ENCODE data around the gene FTO.

FTO gene

DNA sequence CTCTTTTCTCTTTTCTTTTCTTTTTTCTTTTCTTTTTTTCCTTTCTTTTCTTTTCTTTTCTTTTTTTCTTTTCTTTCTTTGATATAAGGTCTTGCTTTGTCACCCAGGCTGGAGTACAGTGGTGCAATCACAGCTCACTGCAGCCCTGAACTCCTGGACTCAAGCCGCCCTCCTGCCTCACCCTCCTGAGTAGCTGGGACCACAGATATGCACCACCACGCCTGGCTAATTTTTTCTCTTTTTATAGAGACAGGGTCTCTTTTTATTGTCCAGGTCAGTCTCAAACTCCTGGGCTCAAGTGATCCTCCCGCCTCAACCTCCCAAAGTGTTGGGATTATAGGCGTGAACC is 436.8 kb downstream of the FTO start:
- no peak for DNase-seq

GRCh38 chr16:54142787-54143186 is 438.8 kb downstream of the FTO start:
- no peak for DNase-seq

DNA sequence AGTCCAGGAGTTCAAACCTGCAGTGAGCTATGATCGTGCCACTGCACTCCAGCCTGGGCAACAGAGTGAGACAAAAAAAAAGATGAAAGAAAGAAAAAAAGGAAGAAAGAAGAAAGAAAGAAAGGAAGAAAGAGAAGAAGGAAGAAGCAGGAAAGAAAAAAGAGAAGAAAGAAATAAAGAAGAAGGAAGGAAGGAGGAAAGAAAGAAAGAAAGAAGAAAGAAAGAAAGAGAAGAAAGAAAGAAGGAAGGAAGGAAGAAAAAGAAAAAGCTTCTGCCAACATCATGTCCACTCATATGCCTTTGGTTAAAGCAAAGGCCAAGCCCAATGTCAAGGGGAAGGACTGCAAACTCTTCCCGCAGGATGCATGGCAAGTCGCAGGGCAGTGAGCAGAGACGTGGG is 439.5 kb downstream of the FTO start:
- no peak for DNase-seq

DNA sequence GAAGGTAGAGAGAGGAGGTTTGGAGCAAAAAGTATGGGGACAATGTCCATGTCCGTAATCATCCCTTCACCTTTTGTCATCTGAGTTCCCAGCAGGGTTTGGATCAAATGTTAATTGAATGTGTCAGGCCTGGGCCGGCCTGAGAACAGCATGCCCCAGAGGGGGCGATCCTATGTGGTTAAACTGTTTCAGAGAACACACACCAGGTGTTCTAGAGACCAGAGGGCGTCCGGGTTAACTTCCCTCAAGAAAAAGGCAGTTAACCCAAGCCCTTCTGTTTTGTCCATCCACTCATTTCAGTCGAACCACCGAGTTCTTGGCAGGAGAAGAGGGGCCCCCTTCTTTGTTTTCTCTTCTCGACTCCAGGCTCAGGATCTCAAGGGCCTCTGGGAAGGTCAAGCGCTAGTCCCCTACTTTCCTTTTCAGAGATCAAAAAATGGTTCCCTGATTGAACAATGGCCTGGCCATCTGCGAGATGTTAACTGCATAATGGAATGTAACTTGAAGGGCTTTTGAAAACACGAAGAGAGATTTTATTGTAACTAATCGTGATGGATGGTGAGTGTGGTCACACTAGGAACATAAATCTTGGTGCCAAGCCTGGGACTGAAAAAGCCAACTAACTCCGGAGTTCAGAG is 440.1 kb downstream of the FTO start:
- DNase-seq = no peak

DNA sequence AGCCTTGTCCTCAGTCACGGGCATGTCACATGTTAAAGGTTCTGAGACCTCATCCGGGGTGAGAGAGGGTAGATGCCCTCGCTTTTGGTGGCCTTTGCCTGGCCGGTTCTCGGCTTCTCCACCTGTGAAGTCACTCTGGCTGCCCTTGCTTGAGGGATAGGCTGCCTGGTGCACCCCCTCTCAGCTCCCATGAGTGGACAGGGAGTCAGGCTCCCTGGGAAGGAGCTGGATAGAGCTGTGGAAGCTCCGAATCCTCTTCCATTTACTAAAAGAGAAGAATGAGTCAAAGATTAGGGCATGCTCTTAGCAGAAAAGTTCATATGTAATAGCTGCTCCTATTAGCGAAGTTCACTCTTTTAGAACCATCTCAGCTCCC is 440.6 kb downstream of the FTO start:
- DNase-seq = no peak

- DNase-seq = no peak
Observed at GRCh38 chr16:54145881-54146280, 441.9 kb downstream of the FTO start.

DNA sequence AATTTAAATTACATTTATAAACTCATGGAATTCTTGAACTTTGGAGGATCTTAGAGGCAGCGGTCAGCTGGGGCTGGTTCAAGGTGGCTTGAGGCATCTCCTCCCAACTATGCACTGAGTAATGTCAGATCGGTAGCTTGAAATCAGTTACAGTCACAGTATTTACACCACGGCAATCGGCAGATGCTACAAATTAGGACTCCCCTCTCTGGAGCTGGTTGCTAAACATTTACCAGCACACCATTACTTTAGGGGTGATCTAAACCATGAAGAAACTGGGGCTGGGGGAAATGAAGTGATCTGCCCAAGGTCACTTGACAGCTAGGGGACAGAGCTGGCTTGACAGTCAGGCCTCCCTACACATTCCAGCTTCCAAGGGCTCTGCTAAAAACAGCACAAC is 445.0 kb downstream of the FTO start:
- DNase-seq = no peak

- DNase-seq = no peak
Observed at GRCh38 chr16:54150861-54151260, 446.9 kb downstream of the FTO start.

DNA sequence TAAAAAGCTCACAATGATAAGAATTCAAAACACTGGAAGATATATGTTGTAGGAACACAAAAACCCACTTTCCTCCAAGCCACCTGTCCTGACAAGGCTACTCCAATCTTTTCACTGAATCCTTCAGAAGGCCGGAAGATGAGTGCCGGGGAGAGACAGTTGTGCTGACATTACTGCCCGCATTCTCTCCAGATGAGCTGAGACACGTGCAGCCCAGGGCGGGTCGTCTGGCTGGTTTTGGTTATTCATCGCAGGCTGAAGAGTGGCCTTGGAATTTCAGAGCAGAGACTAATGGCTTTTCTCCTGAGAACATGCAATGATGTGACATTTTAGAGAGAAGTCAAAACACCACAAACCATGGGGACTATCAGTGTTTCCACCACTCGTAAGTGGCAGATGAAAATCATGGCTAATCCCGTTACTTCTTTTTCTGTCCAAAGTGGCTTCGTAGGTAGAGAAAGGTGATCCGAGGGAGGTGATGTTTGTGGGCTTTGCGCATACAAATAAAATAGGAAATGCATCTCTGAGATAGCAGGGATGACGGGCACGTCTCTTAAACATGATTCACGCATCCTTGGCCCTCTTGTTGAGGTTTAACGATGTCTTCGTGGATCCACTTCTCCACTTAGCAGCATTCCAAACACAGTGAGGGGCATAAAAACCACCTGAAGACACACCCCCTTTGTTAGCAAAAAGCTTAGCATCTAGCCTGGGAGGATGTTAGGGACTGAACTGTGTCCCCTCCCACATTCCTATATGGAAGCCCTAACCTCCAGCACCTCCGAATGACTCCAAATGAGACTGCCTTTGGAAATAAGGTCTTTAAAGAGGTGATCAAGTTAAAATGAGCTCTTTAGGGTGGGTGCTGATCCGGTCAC is 448.6 kb downstream of the FTO start:
- no peak for DNase-seq

GRCh38 chr16:54153240-54153934 is 449.4 kb downstream of the FTO start:
- DNase-seq = no peak

- no peak for DNase-seq
Observed at GRCh38 chr16:54156349-54156748, 452.4 kb downstream of the FTO start.

DNA sequence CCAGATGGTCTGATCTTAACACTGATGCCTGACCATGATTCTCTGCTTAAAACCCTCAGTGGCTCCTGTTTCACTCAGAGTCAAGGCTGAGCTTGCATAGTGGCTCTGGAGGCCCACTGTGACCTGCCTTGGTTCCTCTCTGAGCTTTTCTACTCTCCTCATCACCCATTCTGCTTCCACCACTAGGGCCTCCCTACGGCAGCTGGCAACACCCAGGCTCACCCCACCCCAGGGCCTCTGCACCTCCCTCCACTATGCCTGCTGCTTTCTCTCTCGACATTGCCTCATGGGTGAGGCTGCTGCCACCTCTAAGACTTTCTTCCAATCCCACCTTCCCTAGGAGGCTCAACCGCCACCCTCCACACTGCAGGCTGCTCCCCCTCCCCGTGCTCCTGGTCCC is 455.0 kb downstream of the FTO start:
- DNase-seq = no peak

DNA sequence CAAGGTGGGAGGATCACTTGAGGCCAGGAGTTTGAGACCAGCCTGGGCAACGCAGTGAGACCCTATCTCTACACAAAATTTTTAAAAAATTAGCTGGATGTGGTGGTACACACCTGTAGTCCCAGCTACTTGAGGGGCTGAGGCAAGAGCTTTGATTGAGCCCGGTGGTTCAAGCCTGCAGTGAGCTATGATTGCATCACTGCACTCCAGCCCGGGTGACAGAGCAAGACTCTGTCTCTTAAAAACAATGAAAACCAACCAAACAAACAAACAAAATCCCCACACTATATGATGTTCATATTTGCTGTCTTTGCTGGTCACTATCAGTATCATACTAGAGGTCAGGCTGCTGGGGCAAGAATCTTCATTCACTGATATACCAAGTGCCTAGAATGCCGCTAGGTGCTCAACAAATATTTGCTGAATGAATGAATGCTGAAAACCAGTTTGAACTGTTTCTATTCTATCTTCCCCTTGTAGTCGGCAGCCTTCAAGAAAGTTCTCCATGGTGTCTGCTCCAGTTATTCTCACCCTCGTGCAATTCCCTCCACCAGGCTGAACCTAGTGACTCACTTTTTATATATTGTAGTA is 455.6 kb downstream of the FTO start:
- no peak for DNase-seq

DNA sequence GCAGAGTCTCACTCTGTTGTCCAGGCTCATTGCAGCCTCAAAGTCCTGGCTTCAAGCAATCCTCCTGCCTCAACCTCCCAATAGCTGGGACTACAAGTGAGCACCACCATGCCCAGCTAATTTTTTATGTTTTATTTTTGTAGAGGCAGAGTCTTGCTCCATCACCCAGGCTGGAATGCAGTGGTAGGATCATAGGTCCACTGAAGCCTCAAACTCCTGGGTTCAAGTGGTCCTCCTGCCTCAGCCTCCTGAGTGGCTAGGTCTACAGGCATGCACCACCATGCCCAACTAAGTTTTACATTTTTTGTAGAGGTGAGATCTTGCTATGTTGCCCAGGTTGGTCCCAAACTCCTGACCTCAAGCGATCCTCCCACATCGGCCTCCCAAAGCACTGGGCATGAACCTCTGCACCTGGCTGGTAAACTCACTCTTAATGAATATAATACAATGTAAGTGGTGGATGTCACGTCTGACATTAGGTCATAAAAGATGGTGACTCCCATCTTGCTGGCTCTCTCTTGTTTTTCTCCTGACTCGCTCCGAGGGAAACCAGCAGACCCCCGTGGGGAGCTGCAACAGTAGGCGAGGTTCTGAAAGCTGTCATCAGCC is 456.4 kb downstream of the FTO start:
- no peak for DNase-seq

DNA sequence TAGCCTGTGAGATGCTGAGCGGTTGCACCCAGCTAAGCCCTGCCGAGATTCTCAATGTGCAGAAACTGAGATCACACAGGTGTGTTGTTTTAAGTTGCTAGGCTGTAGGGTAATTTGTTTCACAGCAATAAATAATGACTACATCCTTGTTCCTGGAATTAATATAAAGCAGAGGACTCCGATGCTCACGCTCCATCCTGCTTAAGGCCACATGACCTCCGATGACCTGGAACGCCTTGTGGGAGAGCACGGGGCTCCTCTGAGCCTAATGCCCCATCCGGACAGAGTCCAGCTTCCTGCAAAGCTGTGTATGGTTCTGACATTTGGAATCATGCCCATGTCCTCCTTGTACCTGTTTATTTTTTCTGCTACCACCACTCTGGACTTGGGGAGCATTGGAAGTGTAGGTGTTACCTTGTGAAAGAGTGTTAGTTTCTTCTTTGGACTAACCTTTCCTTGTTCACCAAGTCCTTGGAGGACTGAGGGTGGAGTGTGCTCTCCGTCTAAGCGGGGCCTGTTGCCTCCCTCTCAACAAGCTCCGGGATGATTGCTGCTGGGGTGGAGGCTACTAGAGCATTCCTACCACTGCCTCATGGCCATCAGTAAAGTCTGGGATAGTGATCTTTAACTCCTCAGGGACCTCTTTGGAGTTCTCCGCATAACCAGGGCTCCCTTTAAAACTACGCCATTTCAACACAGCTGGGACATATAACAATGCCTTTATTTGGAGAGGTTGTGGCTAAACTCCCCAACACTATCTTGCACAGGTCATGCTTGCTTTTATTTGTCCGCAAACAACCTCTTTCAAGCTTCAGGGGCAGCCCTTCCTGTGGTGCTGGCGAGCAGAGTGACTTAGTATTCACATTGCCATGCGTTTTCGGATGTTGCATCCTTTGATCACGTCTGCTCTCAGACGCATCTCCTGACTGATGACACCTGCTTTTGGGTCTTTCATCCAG is 457.3 kb downstream of the FTO start:
- no peak for DNase-seq

DNA sequence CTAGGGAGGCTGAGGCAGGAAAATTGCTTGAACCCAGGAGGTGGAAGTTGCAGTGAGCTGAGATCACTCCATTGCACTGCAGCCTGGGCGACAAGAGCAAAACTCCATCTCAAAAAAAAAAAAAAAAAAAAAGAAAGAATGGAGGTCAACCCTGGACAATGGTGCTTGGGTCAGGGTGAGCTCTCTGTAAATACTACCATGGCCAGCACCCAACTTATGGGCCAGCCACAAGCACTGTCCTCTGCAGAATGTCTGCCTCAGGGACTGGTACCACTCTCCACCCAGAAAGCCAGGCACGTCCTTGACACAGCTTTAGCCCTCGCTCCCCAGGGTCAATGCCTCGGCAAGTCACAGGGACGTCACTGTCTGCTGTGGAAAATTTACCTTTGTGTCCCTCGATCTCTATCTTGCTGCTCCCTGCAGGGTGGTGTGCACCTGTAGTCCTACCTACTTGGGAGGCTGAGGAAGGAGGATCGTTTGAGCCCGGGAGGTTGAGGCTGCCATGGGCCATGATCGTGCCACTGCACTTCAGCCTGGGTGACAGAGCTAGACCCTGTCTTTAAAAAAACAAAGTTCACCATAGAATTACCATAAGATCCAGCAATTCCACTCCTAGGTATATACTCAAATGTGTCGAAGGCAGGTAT is 459.4 kb downstream of the FTO start:
- no peak for DNase-seq

- no peak for DNase-seq
Observed at GRCh38 chr16:54164789-54165173, 460.8 kb downstream of the FTO start.

- DNase-seq = no peak
Observed at GRCh38 chr16:54165174-54165911, 461.4 kb downstream of the FTO start.

- no peak for DNase-seq
Observed at GRCh38 chr16:54165912-54166865, 462.2 kb downstream of the FTO start.

- no peak for DNase-seq
Observed at GRCh38 chr16:54169112-54169511, 465.2 kb downstream of the FTO start.

Data from NCI-H510A (cell line).